Neural cell (in vitro differentiated cells): ENCODE measurements around the gene IL6ST. TPM values are rescaled to one million over a fixed set of nuclear protein-coding genes. Genes with fewer than 3 reads are reported as not detected.

Experiments used
- H2AFZ ChIP-seq: fragments of 200-600, 300-800 bp; sonication (generic), shearing (Covaris generic); 2 replicates; pipeline ENCODE4 v1.6.0; 2014; ENCODE audit warnings: low read depth, mild to moderate bottlenecking, antibody characterized with exemption, low read length, moderate library complexity
- H3F3A ChIP-seq: fragments of 200-600 bp; shearing (Covaris generic); 2 replicates; pipeline ENCODE4 v1.6.1; 2016; ENCODE audit warnings: mild to moderate bottlenecking, moderate library complexity, mixed read lengths, antibody characterized with exemption, low read length; ENCODE audit not compliant: insufficient read depth, poor library complexity, severe bottlenecking
- H3K27ac ChIP-seq: fragments of 200-600, 300-800 bp; sonication (generic), shearing (Covaris generic); 2 replicates; pipeline ENCODE4 v1.5.1; 2014; ENCODE audit warnings: mild to moderate bottlenecking, low read length, moderate library complexity
- H3K27me3 ChIP-seq: fragments of 300-800, 200-600 bp; sonication (generic), shearing (Covaris generic); 2 replicates; pipeline ENCODE4 v1.6.0; 2014; ENCODE audit warnings: mild to moderate bottlenecking, low read depth, low read length, moderate library complexity; ENCODE audit not compliant: insufficient read depth
- H3K36me3 ChIP-seq: fragments of 300-800, 200-600 bp; sonication (generic), shearing (Covaris generic); 2 replicates; pipeline ENCODE4 v1.5.1; 2014; ENCODE audit warnings: mild to moderate bottlenecking, antibody characterized with exemption, low read length, moderate library complexity; ENCODE audit not compliant: insufficient read depth
- H3K4me2 ChIP-seq: fragments of 300-800, 200-600 bp; sonication (generic), shearing (Covaris generic); 2 replicates; pipeline ENCODE4 v1.6.0; 2014; ENCODE audit warnings: mild to moderate bottlenecking, low read length
- H3K4me3 ChIP-seq: fragments of 300-800, 200-600 bp; sonication (generic), shearing (Covaris generic); 2 replicates; pipeline ENCODE4 v1.5.1; 2014; ENCODE audit warnings: mild to moderate bottlenecking, low read length, moderate library complexity
- H3K79me2 ChIP-seq: fragments of 200-600 bp; shearing (Covaris generic); replicated peaks from 2 replicates; pipeline ENCODE4 v1.6.0; 2014; ENCODE audit warnings: mild to moderate bottlenecking, low read length, moderate library complexity; ENCODE audit not compliant: insufficient read depth
- H3K9ac ChIP-seq: fragments of 300-800, 200-600 bp; sonication (generic), shearing (Covaris generic); 2 replicates; pipeline ENCODE4 v1.6.1; 2016; ENCODE audit warnings: mild to moderate bottlenecking, low read length, mixed read lengths
- H3K9me2 ChIP-seq: fragments of 200-600 bp; shearing (Covaris generic); 2 replicates; pipeline ENCODE4 v1.6.1; 2016; ENCODE audit warnings: mild to moderate bottlenecking, low read length, mixed read lengths; ENCODE audit not compliant: insufficient read depth
- H3K9me3 ChIP-seq: fragments of 200-600, 300-800 bp; sonication (generic), shearing (Covaris generic); 2 replicates; pipeline ENCODE4 v1.6.1; 2016; ENCODE audit warnings: mild to moderate bottlenecking, mixed run types, low read length, moderate library complexity, mixed read lengths
- H4K20me1 ChIP-seq: fragments of 200-600 bp; shearing (Covaris generic); 2 replicates; pipeline ENCODE4 v1.6.1; 2016; ENCODE audit warnings: mild to moderate bottlenecking, mixed run types; ENCODE audit not compliant: insufficient read depth
- CTCF ChIP-seq: fragments of 450-650 bp; IDR thresholded peaks from 2 replicates; pipeline ENCODE4 v1.5.1; 2014; ENCODE audit warnings: antibody characterized with exemption, mild to moderate bottlenecking, moderate library complexity; ENCODE audit not compliant: poor library complexity, severe bottlenecking
- EP300 ChIP-seq: fragments of 450-650 bp; conservative IDR thresholded peaks from 2 replicates; pipeline ENCODE4 v1.6.1; 2014; ENCODE audit warnings: antibody characterized with exemption, mild to moderate bottlenecking, moderate library complexity; ENCODE audit not compliant: poor library complexity, severe bottlenecking
- EZH2 ChIP-seq: fragments of 200-600, 300-800 bp; shearing (Covaris generic), sonication (generic); IDR thresholded peaks from 2 replicates; pipeline ENCODE4 v1.6.1; 2014; ENCODE audit warnings: antibody characterized with exemption, low read length, borderline replicate concordance, mild to moderate bottlenecking; ENCODE audit not compliant: insufficient read depth, poor library complexity, severe bottlenecking
- MXI1 ChIP-seq: fragments of 450-650 bp; conservative IDR thresholded peaks from 2 replicates; pipeline ENCODE4 v1.6.1; 2014; ENCODE audit warnings: antibody characterized with exemption, mild to moderate bottlenecking; ENCODE audit not compliant: poor library complexity, severe bottlenecking
- POLR2AphosphoS5 ChIP-seq: IDR thresholded peaks from 2 replicates; pipeline ENCODE4 v1.6.1; 2012
- RAD21 ChIP-seq: fragments of 450-650 bp; conservative IDR thresholded peaks from 2 replicates; pipeline ENCODE4 v1.6.1; 2014; ENCODE audit warnings: antibody characterized with exemption, mild to moderate bottlenecking, moderate library complexity
- SMC3 ChIP-seq: fragments of 450-650 bp; conservative IDR thresholded peaks from 2 replicates; pipeline ENCODE4 v1.6.1; 2014; ENCODE audit warnings: antibody characterized with exemption, mild to moderate bottlenecking, moderate library complexity; ENCODE audit not compliant: poor library complexity
- TAF1 ChIP-seq: IDR thresholded peaks from 2 replicates; pipeline ENCODE4 v1.6.1; 2012; ENCODE audit warnings: low read depth
- polyA plus RNA-seq: library from polyadenylated mRNA; depleted of rRNA; stranded (reverse); fragments of >200 nt; gene quantifications from 2 replicates; pipeline ENCODE4 v1.2.3, GENCODE V29; 2014
- TF ChIP-seq, protein P1 (sequence below): IDR thresholded peaks from 2 replicates; pipeline ENCODE4 v1.6.1; 2012; ENCODE audit warnings: borderline replicate concordance

IL6ST gene
- polyA plus RNA-seq, 1 donor from 2014 or later: 19.7 TPM

GRCh38 chr5:55986931-55987330 lies 7.8 kb downstream of the IL6ST start:
- no peak overlapping the region for H2AFZ ChIP-seq
- H3F3A ChIP-seq: no peaks in the 10 kb centered on the region
- no peaks in the 10 kb centered on the region for H3K79me2 ChIP-seq
- H4K20me1 ChIP-seq: no peaks in the 10 kb centered on the region
- H3K27ac ChIP-seq: no peak overlapping the region
- no peak overlapping the region for H3K4me3 ChIP-seq
- H3K9ac ChIP-seq: no peak overlapping the region
- H3K36me3 ChIP-seq: no peaks in the 10 kb centered on the region
- H3K27me3 ChIP-seq: no peaks in the 10 kb centered on the region
- no peaks in the 10 kb centered on the region for H3K9me2 ChIP-seq
- TF ChIP-seq SMC3: no peak
- TF ChIP-seq CTCF: no peak
- TF ChIP-seq EP300: no peak
- TF ChIP-seq, protein P1, sequence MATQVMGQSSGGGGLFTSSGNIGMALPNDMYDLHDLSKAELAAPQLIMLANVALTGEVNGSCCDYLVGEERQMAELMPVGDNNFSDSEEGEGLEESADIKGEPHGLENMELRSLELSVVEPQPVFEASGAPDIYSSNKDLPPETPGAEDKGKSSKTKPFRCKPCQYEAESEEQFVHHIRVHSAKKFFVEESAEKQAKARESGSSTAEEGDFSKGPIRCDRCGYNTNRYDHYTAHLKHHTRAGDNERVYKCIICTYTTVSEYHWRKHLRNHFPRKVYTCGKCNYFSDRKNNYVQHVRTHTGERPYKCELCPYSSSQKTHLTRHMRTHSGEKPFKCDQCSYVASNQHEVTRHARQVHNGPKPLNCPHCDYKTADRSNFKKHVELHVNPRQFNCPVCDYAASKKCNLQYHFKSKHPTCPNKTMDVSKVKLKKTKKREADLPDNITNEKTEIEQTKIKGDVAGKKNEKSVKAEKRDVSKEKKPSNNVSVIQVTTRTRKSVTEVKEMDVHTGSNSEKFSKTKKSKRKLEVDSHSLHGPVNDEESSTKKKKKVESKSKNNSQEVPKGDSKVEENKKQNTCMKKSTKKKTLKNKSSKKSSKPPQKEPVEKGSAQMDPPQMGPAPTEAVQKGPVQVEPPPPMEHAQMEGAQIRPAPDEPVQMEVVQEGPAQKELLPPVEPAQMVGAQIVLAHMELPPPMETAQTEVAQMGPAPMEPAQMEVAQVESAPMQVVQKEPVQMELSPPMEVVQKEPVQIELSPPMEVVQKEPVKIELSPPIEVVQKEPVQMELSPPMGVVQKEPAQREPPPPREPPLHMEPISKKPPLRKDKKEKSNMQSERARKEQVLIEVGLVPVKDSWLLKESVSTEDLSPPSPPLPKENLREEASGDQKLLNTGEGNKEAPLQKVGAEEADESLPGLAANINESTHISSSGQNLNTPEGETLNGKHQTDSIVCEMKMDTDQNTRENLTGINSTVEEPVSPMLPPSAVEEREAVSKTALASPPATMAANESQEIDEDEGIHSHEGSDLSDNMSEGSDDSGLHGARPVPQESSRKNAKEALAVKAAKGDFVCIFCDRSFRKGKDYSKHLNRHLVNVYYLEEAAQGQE: no peak
- no peak for TF ChIP-seq TAF1
- TF ChIP-seq POLR2AphosphoS5: no peak
- no peak for TF ChIP-seq MXI1
- TF ChIP-seq RAD21: no peak
- TF ChIP-seq EZH2: no peak
- H3K4me2 ChIP-seq: no peak overlapping the region
- no peaks in the 10 kb centered on the region for H3K9me3 ChIP-seq

DNA sequence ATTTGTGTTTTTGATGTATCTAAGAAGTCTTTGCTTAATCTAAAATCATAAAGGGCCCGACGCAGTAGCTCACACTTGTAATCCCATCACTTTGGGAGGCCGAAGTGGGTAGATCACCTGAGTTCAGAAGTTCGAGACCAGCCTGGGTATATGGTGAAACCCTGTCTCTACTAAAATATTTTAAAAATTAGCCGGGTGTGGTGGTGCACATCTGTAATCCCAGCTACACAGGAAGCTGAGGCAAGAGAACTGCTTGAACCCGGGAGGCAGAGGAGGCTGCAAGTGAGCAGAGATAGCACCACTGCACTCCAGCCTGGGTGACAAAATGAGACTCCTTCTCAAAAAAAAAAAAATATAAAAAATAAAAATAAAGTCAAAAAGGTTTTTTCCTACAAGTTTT lies 9.6 kb downstream of the IL6ST start:
- H3F3A ChIP-seq: no peaks in the 10 kb centered on the region
- no peaks in the 10 kb centered on the region for H3K79me2 ChIP-seq
- no peaks in the 10 kb centered on the region for H3K9me2 ChIP-seq
- no peaks in the 10 kb centered on the region for H3K36me3 ChIP-seq
- H3K9ac ChIP-seq: no peak overlapping the region
- no peak overlapping the region for H2AFZ ChIP-seq
- H3K4me3 ChIP-seq: no peak overlapping the region
- no peaks in the 10 kb centered on the region for H4K20me1 ChIP-seq
- H3K4me2 ChIP-seq: no peak overlapping the region
- no peak overlapping the region for H3K27ac ChIP-seq
- no peak for TF ChIP-seq RAD21
- TF ChIP-seq SMC3: no peak
- TF ChIP-seq POLR2AphosphoS5: no peak
- TF ChIP-seq CTCF: no peak
- no peak for TF ChIP-seq MXI1
- TF ChIP-seq, protein P1: no peak
- no peak for TF ChIP-seq TAF1
- no peak for TF ChIP-seq EZH2
- TF ChIP-seq EP300: no peak
- H3K9me3 ChIP-seq: no peaks in the 10 kb centered on the region
- no peaks in the 10 kb centered on the region for H3K27me3 ChIP-seq
